Tibial artery (tissue), 4 donors: ENCODE measurements around the gene SGO1.

Experiments used
- DNase-seq, 2 donors: peaks; one replicate each; pipeline ENCODE4 v3.0.0-alpha.2; 2019
- H3K27ac ChIP-seq, 2 donors: fragments of 200-600 bp; sonication (generic) in 1 of 2; 1 replicate in 1 of 2; 2 replicates in 1 of 2; pipeline ENCODE4 v1.5.1; 2018 to 2019; ENCODE audit warnings: mild to moderate bottlenecking in 1 of 2
- H3K27me3 ChIP-seq, 2 donors: fragments of 200-600 bp; sonication (generic) in 1 of 2; one replicate each; pipeline versions ENCODE4 v1.5.1 to v1.6.0; 2016 to 2019
- H3K36me3 ChIP-seq, 3 donors: fragments of 200-600 bp; sonication (generic) in 2 of 3; one replicate each; pipeline ENCODE4 v1.5.1; 2016 to 2019; ENCODE audit warnings: mild to moderate bottlenecking in 2 of 3
- H3K4me1 ChIP-seq, 4 donors: fragments of 200-600 bp; sonication (generic) in 2 of 4; 1 replicate in 3 of 4; 2 replicates in 1 of 4; pipeline ENCODE4 v1.5.1; 2016 to 2019
- H3K4me3 ChIP-seq, 2 donors: fragments of 200-600 bp; sonication (generic) in 1 of 2; 1 replicate in 1 of 2; 2 replicates in 1 of 2; pipeline ENCODE4 v1.5.1; 2018 to 2019; ENCODE audit warnings: mild to moderate bottlenecking in 2 of 2
- H3K9me3 ChIP-seq, 3 donors: fragments of 200-600 bp; sonication (generic) in 1 of 3; one replicate each; pipeline ENCODE4 v1.5.1; 2016 to 2019
- CTCF ChIP-seq, 2 experiments: fragments of 200-600 bp in 1 of 2; fragments of 450-650 bp in 1 of 2; IDR thresholded peaks; one replicate each; pipeline ENCODE4 v1.5.1; 2017 to 2019; ENCODE audit warnings: antibody characterized with exemption in 2 of 2, mild to moderate bottlenecking in 1 of 2, moderate library complexity in 1 of 2
- intact Hi-C: fragments of 100-400 bp; cut with DNase I; formaldehyde crosslinking; loops from one replicate; pipeline ENCODE4 v1.15.0; 2023; ENCODE audit warnings: low total_unique reads

The SGO1 gene

GRCh38 chr3:20136231-20136630 lies 49.8 kb downstream of the SGO1 start:
- no peak for TF ChIP-seq CTCF (IDR thresholded peaks at IDR 0.05)
- Histone ChIP-seq H3K4me3 (no peak overlapping the region), H3K36me3 (peaks cover 0 to 28% (median 24%) of the 10 kb centered on the region in 3 donors), H3K27ac (no peak overlapping the region), H3K4me1 (no peaks in the 10 kb centered on the region), H3K27me3 (no peaks in the 10 kb centered on the region), H3K9me3 (no peaks in the 10 kb centered on the region)
- no peak for DNase-seq
- intact Hi-C loops = no loop called here

- H3K27me3 ChIP-seq = no peaks in the 10 kb centered on the region
- H3K4me1 ChIP-seq = no peaks in the 10 kb centered on the region
- H3K27ac ChIP-seq = no peak overlapping the region
- no peak for DNase-seq
- H3K36me3 ChIP-seq = peaks cover 21 to 39% (median 23%) of the 10 kb centered on the region in 3 donors
- intact Hi-C loops = no loop called here
- H3K9me3 ChIP-seq = no peaks in the 10 kb centered on the region
- no peak for TF ChIP-seq CTCF (IDR thresholded peaks at IDR 0.05)
- no peak overlapping the region for H3K4me3 ChIP-seq
These were observed 55.9 kb downstream of the SGO1 start for GRCh38 chr3:20130106-20130505.

GRCh38 chr3:20128358-20128757 lies 57.6 kb downstream of the SGO1 start:
- TF ChIP-seq CTCF (IDR thresholded peaks at IDR 0.05) = no peak
- no peaks in the 10 kb centered on the region for H3K9me3 ChIP-seq
- H3K4me1 ChIP-seq = no peaks in the 10 kb centered on the region
- peaks cover 32 to 52% (median 36%) of the 10 kb centered on the region in 3 donors for H3K36me3 ChIP-seq
- no peak overlapping the region for H3K27ac ChIP-seq
- no peak for DNase-seq
- intact Hi-C loops = no loop called here
- no peaks in the 10 kb centered on the region for H3K27me3 ChIP-seq
- no peak overlapping the region for H3K4me3 ChIP-seq

GRCh38 chr3:20125897-20126296 lies 60.1 kb downstream of the SGO1 start:
- Histone ChIP-seq H3K9me3 (no peaks in the 10 kb centered on the region), H3K4me1 (no peaks in the 10 kb centered on the region), H3K36me3 (peaks cover 40 to 60% (median 48%) of the 10 kb centered on the region in 3 donors), H3K27me3 (no peaks in the 10 kb centered on the region), H3K27ac (no peak overlapping the region), H3K4me3 (no peak overlapping the region)
- intact Hi-C loops = no loop called here
- peak; percentile 22 to 65 for DNase-seq
- no peak for TF ChIP-seq CTCF (IDR thresholded peaks at IDR 0.05)

GRCh38 chr3:20125289-20125688 lies 60.7 kb downstream of the SGO1 start:
- H3K36me3 ChIP-seq = peaks cover 42 to 63% (median 48%) of the 10 kb centered on the region in 3 donors

More at GRCh38 chr3:20125289-20125688, 60.7 kb downstream of the SGO1 start:
- no peak for TF ChIP-seq CTCF (IDR thresholded peaks at IDR 0.05)
- DNase-seq = no peak
- no peaks in the 10 kb centered on the region for H3K9me3 ChIP-seq
- H3K27me3 ChIP-seq = no peaks in the 10 kb centered on the region
- H3K27ac ChIP-seq = no peak overlapping the region
- no peak overlapping the region for H3K4me3 ChIP-seq
- intact Hi-C loops = no loop called here
- H3K4me1 ChIP-seq = no peaks in the 10 kb centered on the region
